ENCODE results near the gene SIPA1L3.
A peak's percentile ranks its signal among the peaks of the same experiment; 100 is the strongest.

SIPA1L3 gene

GRCh38 chr19:38158730-38159129 is 251.7 kb downstream of the SIPA1L3 start:
- DNase-seq = no peak

- DNase-seq = no peak
These were observed 255.1 kb downstream of the SIPA1L3 start for GRCh38 chr19:38162094-38162493.

GRCh38 chr19:38162632-38163031 is 255.6 kb downstream of the SIPA1L3 start:
- no peak for DNase-seq

GRCh38 chr19:38163419-38164290 is 256.6 kb downstream of the SIPA1L3 start:
- no peak for DNase-seq

- no peak for DNase-seq
These were observed 257.5 kb downstream of the SIPA1L3 start for GRCh38 chr19:38164526-38164925.

- DNase-seq = no peak
These were observed 258.3 kb downstream of the SIPA1L3 start for GRCh38 chr19:38165335-38165734.

- DNase-seq = no peak
These were observed 261.6 kb downstream of the SIPA1L3 start for GRCh38 chr19:38168637-38169036.

GRCh38 chr19:38170334-38170733 is 263.3 kb downstream of the SIPA1L3 start:
- DNase-seq = no peak

- no peak for DNase-seq
These were observed 265.0 kb downstream of the SIPA1L3 start for GRCh38 chr19:38172001-38172400.

- DNase-seq = no peak
These were observed 266.5 kb downstream of the SIPA1L3 start for GRCh38 chr19:38173291-38174041.

GRCh38 chr19:38175422-38175821 is 268.4 kb downstream of the SIPA1L3 start:
- no peak for DNase-seq

GRCh38 chr19:38180071-38180470 is 273.1 kb downstream of the SIPA1L3 start:
- DNase-seq = no peak

GRCh38 chr19:38182536-38183210 is 275.7 kb downstream of the SIPA1L3 start:
- no peak for DNase-seq

GRCh38 chr19:38183251-38183897 is 276.4 kb downstream of the SIPA1L3 start:
- peak; percentile 20 for DNase-seq

GRCh38 chr19:38184815-38185214 is 277.8 kb downstream of the SIPA1L3 start:
- no peak for DNase-seq

GRCh38 chr19:38185562-38185961 is 278.6 kb downstream of the SIPA1L3 start:
- DNase-seq = no peak

- DNase-seq = no peak
These were observed 283.1 kb downstream of the SIPA1L3 start for GRCh38 chr19:38190061-38190460.

- no peak for DNase-seq
These were observed 283.8 kb downstream of the SIPA1L3 start for GRCh38 chr19:38190793-38191192.

- DNase-seq = no peak
These were observed 284.7 kb downstream of the SIPA1L3 start for GRCh38 chr19:38191747-38192146.

GRCh38 chr19:38193445-38193844 is 286.4 kb downstream of the SIPA1L3 start:
- DNase-seq = no peak

GRCh38 chr19:38194061-38194701 is 287.2 kb downstream of the SIPA1L3 start:
- no peak for DNase-seq

- no peak for DNase-seq
These were observed 288.2 kb downstream of the SIPA1L3 start for GRCh38 chr19:38195237-38195636.
